T-helper 1 cell treated with Interleukin-12 subunit alpha and Interleukin-12 subunit beta and Interleukin-4 antibody, amounts not matched to agents 30 μg/mL and 1 μg/mL, for 36 hours (primary cell): ENCODE data around the gene PLCL2.
"Not testable (repeated sequence)": the region's sequence is repeated elsewhere in the genome, so short reads cannot be mapped to it uniquely, and the experiment has no call there.

ENCODE experiments used
- H3K27ac Mint-ChIP-seq: one replicate; pipeline ENCODE4 v1.8.0; 2021; ENCODE audit warnings: mild to moderate bottlenecking, mixed read lengths
- H3K27me3 Mint-ChIP-seq: one replicate; pipeline ENCODE4 v1.8.0; 2021; ENCODE audit warnings: low read depth, mixed read lengths
- H3K36me3 Mint-ChIP-seq: one replicate; pipeline ENCODE4 v1.8.0; 2021; ENCODE audit warnings: low read depth, mixed read lengths
- H3K4me1 Mint-ChIP-seq: one replicate; pipeline ENCODE4 v1.8.0; 2021; ENCODE audit warnings: low read depth, mixed read lengths
- H3K4me3 Mint-ChIP-seq: one replicate; pipeline ENCODE4 v1.8.0; 2021; ENCODE audit warnings: mild to moderate bottlenecking, moderate library complexity, mixed read lengths
- H3K9me3 Mint-ChIP-seq: one replicate; pipeline ENCODE4 v1.8.0; 2021; ENCODE audit warnings: mixed read lengths

Gene PLCL2

GRCh38 chr3:16936676-16937230 lies 52.0 kb downstream of the PLCL2 start:
- Mint-ChIP-seq H3K4me3 (no peak overlapping the region), H3K9me3 (no peaks in the 10 kb centered on the region), H3K36me3 (peaks cover 26% of the 10 kb centered on the region), H3K27ac (no peak overlapping the region), H3K4me1 (peaks cover 39% of the 10 kb centered on the region), H3K27me3 (no peaks in the 10 kb centered on the region)

DNA sequence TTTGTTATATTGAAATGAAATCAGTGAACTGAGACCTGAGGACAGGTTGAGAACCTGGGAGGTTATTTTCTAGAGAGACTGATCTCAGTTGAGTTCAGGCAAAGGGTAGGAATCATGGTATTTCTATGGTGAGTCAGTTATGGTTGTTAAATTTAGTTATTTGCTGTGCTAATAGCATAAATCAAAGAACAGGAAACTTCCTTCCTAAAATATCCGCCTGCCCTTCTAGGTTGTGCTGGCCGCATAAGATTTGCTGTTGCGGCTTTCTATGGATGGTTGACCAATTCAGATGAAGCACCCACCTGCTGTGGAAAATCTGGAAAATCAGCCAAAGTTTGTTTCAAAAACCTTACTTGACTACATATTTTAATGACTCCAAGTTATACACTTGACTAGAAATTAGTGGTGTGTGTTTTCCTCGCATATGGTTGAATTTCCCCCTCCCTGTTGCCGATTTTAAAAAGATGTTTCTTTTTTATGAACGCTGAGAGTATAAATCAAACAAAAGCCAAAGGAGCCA lies 52.6 kb downstream of the PLCL2 start:
- H3K36me3 Mint-ChIP-seq: peaks cover 25% of the 10 kb centered on the region
- no peaks in the 10 kb centered on the region for H3K9me3 Mint-ChIP-seq
- no peak overlapping the region for H3K4me3 Mint-ChIP-seq
- no peaks in the 10 kb centered on the region for H3K27me3 Mint-ChIP-seq
- H3K27ac Mint-ChIP-seq: no peak overlapping the region
- H3K4me1 Mint-ChIP-seq: peaks cover 37% of the 10 kb centered on the region

- Mint-ChIP-seq H3K36me3 (peaks cover 23% of the 10 kb centered on the region), H3K9me3 (no peaks in the 10 kb centered on the region), H3K27me3 (no peaks in the 10 kb centered on the region), H3K4me1 (peaks cover 27% of the 10 kb centered on the region), H3K4me3 (no peak overlapping the region), H3K27ac (no peak overlapping the region)
Measured at GRCh38 chr3:16940769-16941700, 56.3 kb downstream of the PLCL2 start.

- peaks cover 19% of the 10 kb centered on the region for H3K4me1 Mint-ChIP-seq
- H3K27ac Mint-ChIP-seq: no peak overlapping the region
- H3K4me3 Mint-ChIP-seq: no peak overlapping the region
- no peaks in the 10 kb centered on the region for H3K27me3 Mint-ChIP-seq
- no peaks in the 10 kb centered on the region for H3K9me3 Mint-ChIP-seq
- H3K36me3 Mint-ChIP-seq: peaks cover 14% of the 10 kb centered on the region
Measured at GRCh38 chr3:16942955-16943354, 58.2 kb downstream of the PLCL2 start.

DNA sequence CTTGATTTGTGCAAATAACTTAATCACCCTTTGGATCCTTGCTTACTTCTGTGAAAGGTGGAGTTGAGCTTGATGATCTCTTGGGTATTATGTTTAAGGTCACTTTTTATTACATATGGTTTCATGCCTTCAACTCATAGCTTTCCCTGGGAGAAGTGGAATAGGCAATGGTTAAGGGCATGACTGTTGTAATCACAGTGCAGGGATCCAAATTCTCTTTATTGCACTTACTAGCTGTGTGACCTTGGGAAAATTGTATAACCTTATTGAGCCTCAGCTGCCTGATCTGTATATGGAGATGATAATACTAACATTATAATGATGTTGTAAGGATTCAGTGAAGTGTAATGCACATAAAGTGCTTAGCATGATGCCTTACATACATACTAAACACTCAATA lies 59.1 kb downstream of the PLCL2 start:
- Mint-ChIP-seq H3K4me1 (peaks cover 19% of the 10 kb centered on the region), H3K9me3 (no peaks in the 10 kb centered on the region), H3K36me3 (peaks cover 14% of the 10 kb centered on the region), H3K27ac (no peak overlapping the region), H3K4me3 (no peak overlapping the region), H3K27me3 (no peaks in the 10 kb centered on the region)

DNA sequence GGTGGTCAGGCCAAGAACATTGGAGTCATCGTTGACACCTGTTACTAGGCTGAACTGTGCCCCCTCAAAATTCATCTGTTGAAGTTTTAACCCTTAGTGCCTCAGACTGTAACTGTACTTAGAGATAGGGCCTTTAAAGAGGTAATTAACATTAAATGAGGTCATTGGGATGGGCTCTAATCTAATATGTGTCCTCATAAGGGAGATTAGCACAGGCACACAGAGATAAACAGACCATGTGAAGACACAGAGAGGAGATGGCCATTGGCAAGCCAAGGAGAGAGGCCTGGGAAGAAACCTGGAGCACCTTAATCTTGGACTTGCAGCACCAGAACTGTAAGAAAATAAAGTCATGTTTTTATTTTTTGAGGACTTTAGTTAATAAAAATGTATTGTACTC lies 59.6 kb downstream of the PLCL2 start:
- H3K27ac Mint-ChIP-seq: no peak overlapping the region
- no peaks in the 10 kb centered on the region for H3K9me3 Mint-ChIP-seq

DNA sequence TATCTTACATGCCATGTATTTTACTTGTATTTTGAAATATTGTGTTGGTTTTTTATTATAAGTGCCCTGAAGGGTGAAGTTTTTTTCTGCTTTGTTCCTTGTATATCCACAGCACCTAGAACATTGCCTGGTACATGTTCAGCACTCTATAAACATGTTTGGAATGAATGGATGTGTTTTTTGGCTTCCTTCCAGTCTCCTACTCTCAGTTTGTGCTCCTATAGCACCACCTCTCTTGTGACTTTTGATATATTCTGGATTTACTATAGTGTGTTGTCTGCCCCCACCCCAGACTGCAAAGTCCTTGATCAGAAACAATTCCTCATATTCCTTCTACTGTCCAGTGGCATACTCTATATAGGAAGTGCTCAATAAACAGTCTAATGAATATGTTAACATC lies 60.6 kb downstream of the PLCL2 start:
- peaks cover 12% of the 10 kb centered on the region for H3K36me3 Mint-ChIP-seq
- peaks cover 16% of the 10 kb centered on the region for H3K4me1 Mint-ChIP-seq
- no peak overlapping the region for H3K4me3 Mint-ChIP-seq
- no peak overlapping the region for H3K27ac Mint-ChIP-seq
- no peaks in the 10 kb centered on the region for H3K27me3 Mint-ChIP-seq
- no peaks in the 10 kb centered on the region for H3K9me3 Mint-ChIP-seq

More for the DNA sequence above, 59.6 kb downstream of the PLCL2 start:
- Mint-ChIP-seq H3K36me3 (peaks cover 12% of the 10 kb centered on the region), H3K4me3 (no peak overlapping the region), H3K27me3 (no peaks in the 10 kb centered on the region), H3K4me1 (peaks cover 17% of the 10 kb centered on the region)

DNA sequence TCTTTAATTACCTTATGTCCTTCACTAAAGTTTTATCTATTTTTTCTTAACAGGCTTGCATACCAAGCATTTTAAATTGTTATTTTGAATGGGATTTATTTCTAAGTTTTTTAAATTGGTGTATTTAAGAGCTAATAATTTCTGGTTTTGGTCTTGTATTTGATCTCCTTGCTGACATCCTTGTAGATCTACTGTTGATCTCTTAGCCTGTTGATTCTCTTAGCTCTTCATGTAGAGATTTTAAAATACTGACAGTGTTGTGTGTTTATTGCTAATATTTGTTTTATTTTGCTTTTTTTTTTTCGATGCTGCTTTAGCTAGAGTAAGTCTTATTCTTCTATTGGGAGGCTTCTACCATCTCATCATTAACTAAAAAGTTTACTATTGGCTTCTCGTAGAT lies 65.5 kb downstream of the PLCL2 start:
- Mint-ChIP-seq H3K4me1 (peaks cover 15% of the 10 kb centered on the region), H3K27me3 (no peaks in the 10 kb centered on the region), H3K27ac (no peak overlapping the region), H3K9me3 (no peaks in the 10 kb centered on the region), H3K36me3 (peaks cover 3% of the 10 kb centered on the region), H3K4me3 (no peak overlapping the region)

- peaks cover 11% of the 10 kb centered on the region for H3K4me1 Mint-ChIP-seq
Measured at GRCh38 chr3:16950845-16951244, 66.1 kb downstream of the PLCL2 start.

DNA sequence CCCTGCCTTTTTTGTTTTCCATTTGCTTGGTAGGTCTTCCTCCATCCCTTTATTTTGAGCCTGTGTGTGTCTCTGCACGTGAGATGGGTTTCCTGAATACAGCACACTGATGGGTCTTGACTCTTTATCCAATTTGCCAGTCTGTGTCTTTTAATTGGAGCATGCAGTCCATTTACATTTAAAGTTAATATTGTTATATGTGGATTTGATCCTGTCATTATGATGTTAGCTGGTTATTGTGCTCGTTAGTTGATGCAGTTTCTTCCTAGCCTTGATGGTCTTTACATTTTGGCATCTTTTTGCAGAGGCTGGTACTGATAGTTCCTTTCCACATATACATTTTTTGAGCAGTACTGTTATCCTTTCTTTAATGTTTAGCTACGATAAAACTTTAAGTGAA lies 73.1 kb downstream of the PLCL2 start:
- H3K27ac Mint-ChIP-seq, H3K36me3 Mint-ChIP-seq, H3K4me1 Mint-ChIP-seq, H3K9me3 Mint-ChIP-seq, H3K4me3 Mint-ChIP-seq, H3K27me3 Mint-ChIP-seq: not testable (repeated sequence)

More at GRCh38 chr3:16950845-16951244, 66.1 kb downstream of the PLCL2 start:
- Mint-ChIP-seq H3K27ac (no peak overlapping the region), H3K4me3 (no peak overlapping the region), H3K27me3 (no peaks in the 10 kb centered on the region), H3K36me3 (peaks cover 2% of the 10 kb centered on the region), H3K9me3 (no peaks in the 10 kb centered on the region)

DNA sequence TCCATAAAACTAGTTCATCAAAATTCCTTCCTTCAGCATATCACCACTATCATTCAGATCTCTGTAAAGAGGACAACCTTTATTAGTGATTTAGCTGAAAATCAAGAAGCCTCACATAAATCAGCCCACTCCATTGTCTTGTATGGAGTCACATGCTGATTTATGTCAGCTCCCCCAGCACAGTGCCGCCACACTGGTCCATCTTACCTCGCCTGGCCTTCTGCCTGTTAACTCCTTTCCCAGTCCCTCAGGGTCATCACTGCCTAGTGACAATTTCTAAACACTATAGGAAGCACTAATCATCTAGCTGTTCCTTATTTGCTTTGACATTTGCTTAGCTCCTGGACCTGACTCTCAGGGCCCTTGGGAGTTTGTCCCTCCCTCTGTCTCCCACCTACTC lies 75.4 kb downstream of the PLCL2 start:
- peaks cover 5% of the 10 kb centered on the region for H3K36me3 Mint-ChIP-seq
- no peak overlapping the region for H3K27ac Mint-ChIP-seq
- H3K4me1 Mint-ChIP-seq: no peaks in the 10 kb centered on the region
- peaks cover 4% of the 10 kb centered on the region for H3K9me3 Mint-ChIP-seq
- no peak overlapping the region for H3K4me3 Mint-ChIP-seq
- H3K27me3 Mint-ChIP-seq: no peaks in the 10 kb centered on the region

GRCh38 chr3:16961621-16962205 lies 77.0 kb downstream of the PLCL2 start:
- H3K27me3 Mint-ChIP-seq: no peaks in the 10 kb centered on the region
- peaks cover 4% of the 10 kb centered on the region for H3K9me3 Mint-ChIP-seq
- no peak overlapping the region for H3K4me3 Mint-ChIP-seq
- no peak overlapping the region for H3K27ac Mint-ChIP-seq
- H3K4me1 Mint-ChIP-seq: no peaks in the 10 kb centered on the region
- peaks cover 5% of the 10 kb centered on the region for H3K36me3 Mint-ChIP-seq

DNA sequence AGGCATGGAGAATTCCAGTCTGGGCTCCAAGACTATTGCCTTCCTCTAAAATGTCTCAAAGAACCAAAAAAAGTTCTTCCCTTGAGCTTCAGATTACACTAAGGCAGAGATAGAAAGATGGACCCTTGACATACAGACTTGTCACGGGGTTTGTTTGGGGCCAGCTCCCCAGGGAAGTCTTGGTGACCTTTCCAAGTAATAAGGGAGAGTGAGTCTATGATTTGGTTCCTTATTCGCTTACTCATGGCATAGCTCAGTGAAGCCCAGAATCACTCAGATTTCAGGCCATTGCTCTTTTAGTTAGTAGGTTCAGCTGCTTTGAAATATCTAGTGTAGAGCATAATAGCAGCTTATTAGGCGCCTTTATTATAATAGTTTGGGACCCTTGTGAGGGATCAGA lies 90.3 kb downstream of the PLCL2 start:
- Mint-ChIP-seq H3K9me3 (peaks cover 20% of the 10 kb centered on the region), H3K4me3 (no peak overlapping the region), H3K27me3 (no peaks in the 10 kb centered on the region), H3K36me3 (peaks cover 13% of the 10 kb centered on the region), H3K27ac (no peak overlapping the region), H3K4me1 (peaks cover 6% of the 10 kb centered on the region)

DNA sequence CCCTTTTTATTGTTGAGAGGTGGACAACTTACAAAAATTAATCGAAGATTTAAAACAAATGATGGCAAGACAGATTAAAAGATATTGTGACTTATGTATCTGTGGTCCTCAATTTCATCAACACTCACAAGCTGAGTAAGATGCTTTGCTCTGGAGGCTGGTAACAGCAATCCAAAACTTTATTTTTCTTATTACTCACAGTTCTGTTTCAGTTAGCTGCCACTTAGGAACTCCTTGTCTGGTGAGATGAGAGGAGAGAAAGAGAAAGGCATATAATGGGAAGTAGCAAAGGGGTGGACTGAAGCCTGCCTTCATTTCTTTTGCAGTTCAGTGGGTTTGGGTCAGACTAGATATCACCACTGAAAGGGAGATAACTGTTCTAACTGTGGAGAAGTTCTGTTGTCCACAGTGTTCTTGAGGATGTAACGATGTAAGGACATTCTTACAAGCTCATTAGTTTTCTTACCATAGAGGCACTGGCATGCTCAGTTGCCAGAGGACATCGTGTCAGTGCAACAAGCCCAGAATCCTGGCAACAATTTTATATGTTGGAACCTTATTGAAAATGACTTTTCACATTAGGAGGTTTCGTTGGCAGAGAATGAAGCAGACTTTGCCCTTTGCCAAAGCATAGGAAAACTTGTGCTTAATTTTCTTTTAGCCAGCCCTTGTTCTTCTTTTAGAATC lies 93.6 kb downstream of the PLCL2 start:
- Mint-ChIP-seq H3K4me1 (peaks cover 6% of the 10 kb centered on the region), H3K4me3 (no peak overlapping the region), H3K27me3 (no peaks in the 10 kb centered on the region), H3K9me3 (peaks cover 7% of the 10 kb centered on the region), H3K36me3 (peaks cover 5% of the 10 kb centered on the region), H3K27ac (no peak overlapping the region)
